Right renal cortex interstitium (tissue), 3 donors: ENCODE measurements around the gene LRRC25. TPM values are rescaled to one million over a fixed set of nuclear protein-coding genes. Genes with fewer than 3 reads are reported as not detected.
"Not testable (repeated sequence)": the region's sequence is repeated elsewhere in the genome, so short reads cannot be mapped to it uniquely, and the experiment has no call there.

Experiments used
- DNase-seq, 3 donors: peaks; one replicate each; pipeline ENCODE4 v3.0.0-alpha.2; 2013; ENCODE audit warnings: low read depth in 3 of 3, low spot score in 2 of 3
- polyA plus RNA-seq, 3 donors: library from polyadenylated mRNA; unstranded; fragments of 120-200 nt; gene quantifications; one replicate each; pipeline ENCODE4 v1.2.1, GENCODE V29; 2013; ENCODE audit not compliant: insufficient read length in 3 of 3

The LRRC25 gene
- polyA plus RNA-seq, 3 donors = 0.65 to 1.2 (median 0.85) TPM

- DNase-seq = no peak
These were observed 15.3 kb upstream of the LRRC25 start for GRCh38 chr19:18412610-18413239.

DNA sequence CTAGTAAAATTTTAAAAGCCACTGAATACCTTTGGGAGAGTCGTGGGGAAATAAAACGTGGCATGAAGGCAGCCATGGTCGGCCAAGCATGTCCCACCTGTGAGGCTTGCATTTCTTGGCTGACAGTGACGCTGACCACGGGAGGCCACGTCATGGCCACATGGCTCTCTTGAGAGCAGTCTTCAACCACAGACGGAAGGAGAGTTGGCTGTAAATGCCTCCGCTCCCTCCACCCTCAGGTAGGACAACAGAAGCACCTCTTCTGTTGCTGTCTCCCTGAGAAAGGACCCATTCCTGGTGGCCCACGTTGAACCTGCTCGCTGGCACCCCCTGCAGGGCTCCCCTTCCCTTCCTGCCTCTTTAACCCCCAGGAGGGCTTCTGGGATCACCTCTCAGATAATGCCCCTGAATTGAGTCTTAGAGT lies 10.6 kb upstream of the LRRC25 start:
- DNase-seq = no peak

GRCh38 chr19:18406749-18407148 lies 9.3 kb upstream of the LRRC25 start:
- no peak for DNase-seq

GRCh38 chr19:18405754-18406153 lies 8.3 kb upstream of the LRRC25 start:
- not testable (repeated sequence) for DNase-seq

DNA sequence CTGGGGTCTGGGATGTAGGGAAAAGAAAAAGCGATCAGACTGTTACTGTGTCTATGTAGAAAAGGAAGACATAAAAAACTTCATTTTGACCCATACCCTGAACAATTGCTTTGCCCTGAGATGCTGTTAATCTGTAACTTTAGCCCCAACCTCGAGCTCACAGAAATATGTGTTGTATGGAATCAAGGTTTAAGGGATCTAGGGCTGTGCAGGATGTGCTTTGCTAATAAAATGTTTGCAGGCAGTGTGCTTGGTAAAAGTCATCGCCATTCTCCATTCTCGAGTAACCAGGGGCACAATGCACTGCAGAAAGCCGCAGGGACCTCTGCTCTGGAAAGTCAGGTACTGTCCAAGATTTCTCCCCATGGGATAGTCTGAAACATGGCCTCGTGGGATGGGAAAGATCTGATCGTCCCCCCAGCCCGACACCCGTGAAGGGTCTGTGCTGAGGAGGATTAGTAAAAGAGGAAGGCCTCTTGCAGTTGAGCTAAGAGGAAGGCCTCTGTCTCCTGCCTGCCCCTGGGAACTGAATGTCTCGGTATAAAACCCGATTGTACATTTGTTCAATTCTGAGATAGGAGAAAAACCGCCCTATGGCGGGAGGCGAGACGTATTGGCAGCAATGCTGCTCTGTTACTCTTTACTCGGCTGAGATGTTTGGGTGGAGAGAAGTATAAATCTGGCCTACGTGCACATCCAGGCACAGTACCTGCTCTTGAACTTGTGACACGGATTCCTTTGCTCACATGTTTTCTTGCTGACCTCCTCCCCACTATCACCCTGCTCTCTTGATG lies 5.2 kb upstream of the LRRC25 start:
- DNase-seq = not testable (repeated sequence)

DNA sequence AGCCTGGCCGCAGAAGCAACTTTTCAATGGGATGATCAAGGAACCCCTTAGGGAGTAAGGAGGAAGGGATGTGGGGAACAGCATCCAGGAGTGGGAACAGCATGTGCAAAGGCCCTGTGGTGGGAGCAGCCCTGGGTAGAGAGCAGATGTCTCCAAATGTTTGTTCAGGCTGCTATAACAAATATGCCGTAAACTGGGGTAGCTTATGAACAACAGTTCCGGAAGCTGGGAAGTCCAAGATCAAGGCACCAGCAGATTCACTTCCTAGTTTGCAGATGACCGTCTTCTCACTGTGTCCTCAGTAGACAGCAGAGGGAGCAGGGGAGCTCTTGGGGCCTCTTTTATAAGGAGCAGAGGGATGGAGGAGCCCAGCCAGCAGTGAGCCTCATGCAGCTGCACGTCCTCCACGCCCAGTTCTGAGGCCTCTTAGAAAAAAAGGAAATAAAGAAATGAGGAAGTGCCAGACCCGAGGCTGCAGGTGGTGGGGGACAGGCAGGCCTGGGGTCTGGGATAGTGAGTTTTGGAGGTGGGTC lies 4.2 kb upstream of the LRRC25 start:
- DNase-seq = no peak

DNA sequence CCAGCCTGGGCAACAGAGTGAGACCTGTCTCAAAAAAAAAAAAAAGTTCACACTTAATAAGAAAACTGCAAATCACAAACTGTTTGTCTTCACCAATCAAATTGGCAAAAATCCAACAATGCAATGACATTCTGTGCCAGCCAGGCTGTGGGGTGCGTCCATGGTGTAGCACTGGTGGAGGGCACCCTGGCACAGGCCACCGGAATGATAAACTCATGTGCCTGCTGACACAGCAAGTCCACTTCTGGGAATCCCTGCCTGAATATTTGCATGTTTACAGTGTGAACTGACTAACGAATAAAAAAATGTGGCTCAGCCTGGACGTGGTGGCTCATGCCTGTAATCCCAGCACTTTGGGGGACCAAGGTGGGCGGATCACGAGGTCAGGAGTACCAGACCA lies 1.6 kb upstream of the LRRC25 start:
- no peak for DNase-seq

DNA sequence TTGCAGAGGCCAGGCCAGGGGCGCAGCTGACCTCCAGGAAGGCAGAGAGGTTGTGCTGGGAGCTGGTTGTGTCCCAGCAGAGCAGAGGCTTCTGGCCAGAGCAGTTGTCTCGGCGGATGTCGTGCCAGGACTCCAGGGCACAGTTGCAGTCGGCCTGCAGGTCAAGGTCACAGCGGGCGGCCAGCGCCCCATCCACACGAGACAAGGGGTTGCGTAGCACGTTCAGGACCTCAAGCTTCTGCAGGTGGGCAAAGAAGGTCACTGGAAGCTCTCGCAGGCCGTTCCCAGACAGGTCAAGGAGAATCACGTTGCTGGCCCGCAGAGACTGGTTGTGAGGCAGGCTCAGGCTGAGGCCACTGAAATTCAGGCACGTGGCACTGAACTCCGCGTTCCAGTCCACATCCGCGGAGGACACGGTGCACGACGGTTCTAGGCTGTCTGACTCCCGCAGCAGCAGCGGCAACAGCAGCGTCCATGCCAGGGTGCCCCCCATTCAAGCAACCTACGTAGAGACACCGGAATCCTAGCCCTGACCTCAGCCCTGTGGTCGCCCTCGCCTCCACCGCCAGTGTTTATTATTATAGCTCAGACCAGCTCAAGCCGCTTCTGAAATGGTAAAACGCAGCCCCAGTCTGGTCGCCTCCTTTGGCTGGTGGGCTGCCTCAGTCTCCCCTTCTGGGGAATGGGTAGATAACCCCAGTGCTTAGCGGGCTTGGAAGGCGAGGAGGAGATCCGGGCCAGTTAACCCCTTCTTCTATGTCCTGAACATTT lies 766 bp downstream of the LRRC25 start:
- no peak for DNase-seq

- DNase-seq = no peak
These were observed 3.6 kb downstream of the LRRC25 start for GRCh38 chr19:18393836-18394235.

GRCh38 chr19:18392926-18393325 lies 4.5 kb downstream of the LRRC25 start:
- no peak for DNase-seq

DNA sequence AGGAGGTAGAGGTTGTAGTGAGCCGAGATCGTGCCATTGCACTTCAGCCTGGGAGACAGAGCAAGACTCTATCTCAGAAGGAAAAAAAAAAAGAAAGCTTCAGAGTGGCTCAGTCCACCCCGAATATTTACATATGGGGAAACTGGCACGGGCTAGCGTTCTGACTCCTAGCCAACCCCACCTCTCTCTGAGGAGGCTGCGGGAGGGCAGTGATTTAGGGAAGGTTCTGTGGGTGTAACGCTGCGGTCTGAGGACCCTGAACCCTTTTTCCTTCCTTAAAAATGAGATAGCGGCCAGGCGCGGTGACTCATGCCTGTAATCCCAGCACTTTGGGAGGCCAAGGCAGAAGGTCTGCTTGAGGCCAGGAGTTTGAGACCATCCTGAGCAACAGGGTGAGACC lies 5.0 kb downstream of the LRRC25 start:
- no peak for DNase-seq

DNA sequence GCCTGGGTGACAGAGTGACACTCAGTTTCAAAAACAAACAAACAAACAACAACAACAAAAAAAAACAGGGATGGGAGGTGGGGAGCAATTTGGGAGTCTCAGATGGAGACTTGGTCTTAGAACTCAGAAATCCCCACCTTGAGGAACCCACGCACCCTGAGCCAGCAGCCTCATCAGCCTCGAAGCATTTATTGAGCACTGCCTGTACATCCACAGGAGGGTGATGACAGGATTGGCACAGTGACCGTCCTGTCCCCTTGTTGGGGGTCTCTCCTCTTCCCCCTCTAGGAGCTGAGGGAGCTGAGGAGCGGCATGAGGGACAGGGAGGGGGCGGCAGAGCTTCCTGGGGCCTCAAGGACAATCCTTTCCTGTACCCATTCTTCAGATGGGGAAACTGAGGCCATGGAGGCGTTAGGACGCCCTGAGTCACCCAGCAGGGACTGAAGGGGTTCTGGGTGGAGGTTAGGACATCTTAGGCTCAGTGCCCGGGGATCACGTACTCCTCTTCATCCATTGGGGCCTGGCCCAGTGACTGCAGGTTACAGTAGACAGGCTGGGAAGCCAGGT lies 5.8 kb downstream of the LRRC25 start:
- DNase-seq = no peak

GRCh38 chr19:18390065-18390907 lies 7.1 kb downstream of the LRRC25 start:
- no peak for DNase-seq

DNA sequence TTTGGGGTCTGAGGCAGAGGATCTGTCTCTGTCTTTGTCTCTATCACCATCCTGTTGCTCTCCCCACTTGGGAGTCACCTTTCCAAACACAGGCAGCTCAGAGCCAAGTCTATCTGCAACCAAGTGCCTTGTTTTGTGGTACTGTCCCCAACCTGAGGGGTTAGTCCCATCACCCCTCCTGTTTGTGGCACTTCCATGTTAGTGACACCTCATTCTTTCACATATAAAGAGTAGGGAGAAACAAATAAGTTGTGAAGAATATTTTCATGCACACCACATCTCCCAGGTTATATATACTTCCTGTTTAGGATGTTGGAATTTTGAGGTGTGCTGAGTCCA lies 7.7 kb downstream of the LRRC25 start:
- no peak for DNase-seq

DNA sequence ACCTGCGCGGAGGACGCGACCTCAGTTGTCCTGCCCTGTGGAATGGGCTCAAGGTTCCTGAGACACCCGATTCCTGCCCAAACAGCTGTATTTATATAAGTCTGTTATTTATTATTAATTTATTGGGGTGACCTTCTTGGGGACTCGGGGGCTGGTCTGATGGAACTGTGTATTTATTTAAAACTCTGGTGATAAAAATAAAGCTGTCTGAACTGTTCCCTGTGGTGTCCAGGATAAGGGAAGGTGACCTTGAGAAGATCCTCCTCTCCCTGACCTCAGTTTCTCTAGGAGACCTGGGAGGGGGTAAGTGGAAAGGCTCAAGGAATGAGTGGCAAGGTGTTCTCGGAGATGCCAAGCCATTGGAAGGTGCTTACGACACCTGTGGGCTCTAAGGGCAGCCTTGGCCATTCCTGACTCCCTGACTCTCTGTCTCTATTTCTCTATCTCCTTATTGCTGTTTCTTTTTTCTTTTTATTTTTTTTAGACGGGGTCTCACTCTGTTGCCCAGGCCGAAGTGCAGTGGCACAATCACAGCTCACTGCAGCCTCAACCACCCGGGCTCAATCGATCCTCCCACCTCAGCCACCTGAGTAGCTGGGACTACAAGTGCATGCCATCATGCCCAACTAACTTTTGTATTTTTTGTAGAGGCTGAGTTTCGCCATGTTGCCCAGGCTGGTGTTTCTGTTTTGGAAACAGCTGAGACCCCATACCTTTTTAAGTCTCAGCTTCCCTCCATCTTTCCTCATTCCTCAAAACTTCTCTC lies 8.3 kb downstream of the LRRC25 start:
- DNase-seq = no peak

- peak in 2 of 3 donors; percentile 65 to 73 for DNase-seq
These were observed 9.1 kb downstream of the LRRC25 start for GRCh38 chr19:18388100-18388959.

GRCh38 chr19:18386543-18387271 lies 10.7 kb downstream of the LRRC25 start:
- no peak for DNase-seq
